GM06990 (cell line): ENCODE measurements around the gene TNPO1.
"Not testable (repeated sequence)": the region's sequence is repeated elsewhere in the genome, so short reads cannot be mapped to it uniquely, and the experiment has no call there.

Experiments used
- DNase-seq: peaks from one replicate; pipeline ENCODE4 v3.0.0-alpha.2; 2011; ENCODE audit not compliant: insufficient read length; ENCODE audit errors: extremely low read depth
- H3K27me3 ChIP-seq: replicated peaks from 2 replicates; pipeline ENCODE4 v1.6.0; 2011; ENCODE audit warnings: low read length; ENCODE audit not compliant: control insufficient read depth, insufficient read depth
- H3K36me3 ChIP-seq: 2 replicates; pipeline ENCODE4 v1.5.1; 2011; ENCODE audit warnings: low read length; ENCODE audit not compliant: control insufficient read depth, insufficient read depth
- H3K4me3 ChIP-seq: replicated peaks from 2 replicates; pipeline ENCODE4 v1.5.1; 2011; ENCODE audit warnings: low read depth, mild to moderate bottlenecking, control low read depth, low read length
- TF ChIP-seq, protein P1 (sequence below): IDR thresholded peaks from 2 replicates; pipeline ENCODE4 v1.5.1; 2011; ENCODE audit warnings: low read length, control low read depth, mild to moderate bottlenecking, inconsistent platforms; ENCODE audit not compliant: insufficient read depth, poor library complexity, severe bottlenecking

TNPO1 gene

GRCh38 chr5:72796001-72796400 lies 20.5 kb upstream of the TNPO1 start:
- TF ChIP-seq, protein P1, sequence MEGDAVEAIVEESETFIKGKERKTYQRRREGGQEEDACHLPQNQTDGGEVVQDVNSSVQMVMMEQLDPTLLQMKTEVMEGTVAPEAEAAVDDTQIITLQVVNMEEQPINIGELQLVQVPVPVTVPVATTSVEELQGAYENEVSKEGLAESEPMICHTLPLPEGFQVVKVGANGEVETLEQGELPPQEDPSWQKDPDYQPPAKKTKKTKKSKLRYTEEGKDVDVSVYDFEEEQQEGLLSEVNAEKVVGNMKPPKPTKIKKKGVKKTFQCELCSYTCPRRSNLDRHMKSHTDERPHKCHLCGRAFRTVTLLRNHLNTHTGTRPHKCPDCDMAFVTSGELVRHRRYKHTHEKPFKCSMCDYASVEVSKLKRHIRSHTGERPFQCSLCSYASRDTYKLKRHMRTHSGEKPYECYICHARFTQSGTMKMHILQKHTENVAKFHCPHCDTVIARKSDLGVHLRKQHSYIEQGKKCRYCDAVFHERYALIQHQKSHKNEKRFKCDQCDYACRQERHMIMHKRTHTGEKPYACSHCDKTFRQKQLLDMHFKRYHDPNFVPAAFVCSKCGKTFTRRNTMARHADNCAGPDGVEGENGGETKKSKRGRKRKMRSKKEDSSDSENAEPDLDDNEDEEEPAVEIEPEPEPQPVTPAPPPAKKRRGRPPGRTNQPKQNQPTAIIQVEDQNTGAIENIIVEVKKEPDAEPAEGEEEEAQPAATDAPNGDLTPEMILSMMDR, result no peak
- Histone ChIP-seq H3K4me3 (no peak overlapping the region), H3K27me3 (no peaks in the 10 kb centered on the region; the same call in 1 of the 2 replicates), H3K36me3 (no peaks in the 10 kb centered on the region)
- no peak for DNase-seq

DNA sequence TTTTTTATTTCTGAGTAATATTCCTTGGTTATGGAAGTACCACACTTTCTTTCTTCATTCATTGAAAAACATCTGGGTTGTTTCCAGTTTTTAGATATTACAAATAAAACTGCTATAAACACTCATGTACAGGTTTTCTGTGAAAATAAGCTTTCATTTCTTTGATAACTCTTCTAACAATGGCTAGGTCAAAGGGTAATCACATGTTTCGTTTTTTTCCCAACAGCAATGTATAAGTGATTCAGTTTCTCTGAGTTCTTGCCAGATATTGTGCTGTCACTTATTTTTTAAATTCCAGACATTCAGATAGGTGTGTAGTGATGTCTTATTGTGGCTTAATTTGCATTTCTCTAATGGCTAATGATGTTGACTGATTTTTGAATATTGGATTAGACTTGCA lies 16.7 kb upstream of the TNPO1 start:
- H3K4me3 ChIP-seq, result no peak overlapping the region
- TF ChIP-seq, protein P1, result no peak
- H3K27me3 ChIP-seq, result no peaks in the 10 kb centered on the region
- no peak for DNase-seq
- H3K36me3 ChIP-seq, result no peaks in the 10 kb centered on the region

DNA sequence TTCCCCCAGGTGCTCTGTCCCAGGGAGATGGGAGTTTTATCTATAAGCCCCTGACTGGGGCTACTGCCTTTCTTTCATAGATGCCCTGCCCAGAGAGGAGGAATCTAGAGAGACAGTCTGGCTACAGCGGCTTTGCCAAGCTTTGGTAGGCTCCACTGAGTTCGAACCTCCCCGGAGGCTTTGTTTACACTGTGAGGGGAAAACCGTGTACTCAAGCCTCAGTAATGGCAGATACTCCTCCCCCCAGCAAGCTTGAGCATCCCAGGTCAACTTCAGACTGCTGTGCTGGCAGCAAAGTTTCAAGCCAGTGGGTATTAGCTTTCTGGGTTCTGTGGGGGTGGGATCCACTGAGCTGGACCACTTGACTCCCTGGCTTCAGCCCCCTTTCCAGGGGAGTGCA lies 7.8 kb upstream of the TNPO1 start:
- not testable (repeated sequence) for H3K4me3 ChIP-seq, DNase-seq, H3K36me3 ChIP-seq, H3K27me3 ChIP-seq

GRCh38 chr5:72811849-72812248 lies 4.6 kb upstream of the TNPO1 start:
- H3K4me3 ChIP-seq, result no peak overlapping the region
- DNase-seq, result no peak
- H3K36me3 ChIP-seq, result no peaks in the 10 kb centered on the region
- TF ChIP-seq, protein P1, result no peak
- no peaks in the 10 kb centered on the region for H3K27me3 ChIP-seq

- Histone ChIP-seq H3K27me3 (no peaks in the 10 kb centered on the region), H3K36me3 (no peaks in the 10 kb centered on the region), H3K4me3 (no peak overlapping the region)
- TF ChIP-seq, protein P1, result no peak
- DNase-seq, result no peak
Measured at GRCh38 chr5:72812488-72812887, 4.0 kb upstream of the TNPO1 start.

GRCh38 chr5:72814104-72814503 lies 2.4 kb upstream of the TNPO1 start:
- no peak for DNase-seq
- Histone ChIP-seq H3K27me3 (no peaks in the 10 kb centered on the region), H3K36me3 (no peaks in the 10 kb centered on the region), H3K4me3 (no peak overlapping the region)
- TF ChIP-seq, protein P1, result no peak
